Ascending aorta (tissue), 2 donors: ENCODE measurements around the gene BBX. TPM values are rescaled to one million over a fixed set of nuclear protein-coding genes. Genes with fewer than 3 reads are reported as not detected.
A peak's percentile ranks its signal among the peaks of the same experiment; 100 is the strongest.

Experiments used
- DNase-seq, 2 donors: peaks; one replicate each; pipeline ENCODE4 v3.0.0-alpha.2; 2019; ENCODE audit warnings: low spot score in 2 of 2
- H3K27ac ChIP-seq, 2 donors: fragments of 200-600 bp; sonication (generic); one replicate each; pipeline ENCODE4 v1.5.1; 2016 to 2017; ENCODE audit warnings: mild to moderate bottlenecking in 1 of 2
- H3K27me3 ChIP-seq: fragments of 200-600 bp; sonication (generic); one replicate; pipeline ENCODE4 v1.5.1; 2017
- H3K36me3 ChIP-seq, 2 donors: fragments of 200-600 bp; sonication (generic); one replicate each; pipeline ENCODE4 v1.5.1; 2016
- H3K4me1 ChIP-seq, 2 donors: fragments of 200-600 bp; sonication (generic); one replicate each; pipeline ENCODE4 v1.5.1; 2016 to 2017; ENCODE audit warnings: mild to moderate bottlenecking in 1 of 2
- H3K4me3 ChIP-seq, 2 donors: fragments of 200-600 bp; sonication (generic); one replicate each; pipeline ENCODE4 v1.5.1; 2016 to 2017; ENCODE audit warnings: mild to moderate bottlenecking in 1 of 2
- H3K9me3 ChIP-seq, 2 donors: fragments of 200-600 bp; sonication (generic); one replicate each; pipeline ENCODE4 v1.5.1; 2016
- CTCF ChIP-seq, 3 experiments: fragments of 200-600 bp in 2 of 3; fragments of 450-650 bp in 1 of 3; sonication (generic) in 2 of 3; IDR thresholded peaks; one replicate each; pipeline ENCODE4 v1.5.1; 2016 to 2019; ENCODE audit warnings: antibody characterized with exemption in 3 of 3, mild to moderate bottlenecking in 1 of 3, moderate library complexity in 1 of 3
- intact Hi-C: fragments of 100-400 bp; cut with DNase I; formaldehyde crosslinking; loops from one replicate; pipeline ENCODE4 v1.15.1; 2023
- total RNA-seq: library from RNA; depleted of rRNA; stranded (reverse); fragments of >200 nt; gene quantifications from one replicate; pipeline ENCODE4 v1.1.0, GENCODE V29; 2016

The BBX gene
- total RNA-seq, 1 donor from 2014 or later: 18.0 TPM

- no peak for TF ChIP-seq CTCF (IDR thresholded peaks at IDR 0.05)
- Histone ChIP-seq H3K27me3 (no peaks in the 10 kb centered on the region), H3K27ac (peak overlapping the region; percentile 81 to 90), H3K9me3 (no peaks in the 10 kb centered on the region), H3K36me3 (no peaks in the 10 kb centered on the region), H3K4me3 (peak overlapping the region; percentile 41 to 58), H3K4me1 (peaks cover 0 to 14% of the 10 kb centered on the region in 2 donors)
- intact Hi-C loops: no loop called here
- DNase-seq: no peak
Observed at GRCh38 chr3:107599772-107600145, 77.0 kb downstream of the BBX start.

GRCh38 chr3:107600780-107601179, 78.0 kb downstream of the BBX start:
- Histone ChIP-seq H3K36me3 (no peaks in the 10 kb centered on the region), H3K4me1 (peaks cover 0 to 18% of the 10 kb centered on the region in 2 donors), H3K4me3 (no peak overlapping the region), H3K27me3 (no peaks in the 10 kb centered on the region), H3K9me3 (no peaks in the 10 kb centered on the region), H3K27ac (no peak overlapping the region)
- no peak for DNase-seq
- intact Hi-C loops: no loop called here
- no peak for TF ChIP-seq CTCF (IDR thresholded peaks at IDR 0.05)

GRCh38 chr3:107604057-107604822, 81.5 kb downstream of the BBX start:
- Histone ChIP-seq H3K27ac (no peak overlapping the region), H3K36me3 (no peaks in the 10 kb centered on the region), H3K4me1 (peaks cover 0 to 15% of the 10 kb centered on the region in 2 donors), H3K27me3 (no peaks in the 10 kb centered on the region), H3K4me3 (no peak overlapping the region), H3K9me3 (peaks cover 0 to 9% of the 10 kb centered on the region in 2 donors)
- intact Hi-C loops: no loop called here
- no peak for DNase-seq
- no peak for TF ChIP-seq CTCF (IDR thresholded peaks at IDR 0.05)

GRCh38 chr3:107611775-107612469, 89.2 kb downstream of the BBX start:
- H3K4me1 ChIP-seq: no peaks in the 10 kb centered on the region
- no peak for TF ChIP-seq CTCF (IDR thresholded peaks at IDR 0.05)
- no peaks in the 10 kb centered on the region for H3K27me3 ChIP-seq
- intact Hi-C loops: no loop called here
- H3K27ac ChIP-seq: no peak overlapping the region
- DNase-seq: no peak
- H3K9me3 ChIP-seq: peaks cover 0 to 41% of the 10 kb centered on the region in 2 donors
- H3K4me3 ChIP-seq: no peak overlapping the region
- H3K36me3 ChIP-seq: no peaks in the 10 kb centered on the region

GRCh38 chr3:107612664-107613084, 89.9 kb downstream of the BBX start:
- H3K9me3 ChIP-seq: peaks cover 0 to 37% of the 10 kb centered on the region in 2 donors

More at GRCh38 chr3:107612664-107613084, 89.9 kb downstream of the BBX start:
- Histone ChIP-seq H3K4me1 (no peaks in the 10 kb centered on the region), H3K27me3 (no peaks in the 10 kb centered on the region), H3K4me3 (no peak overlapping the region), H3K36me3 (no peaks in the 10 kb centered on the region), H3K27ac (no peak overlapping the region)
- intact Hi-C loops: no loop called here
- DNase-seq: no peak
- no peak for TF ChIP-seq CTCF (IDR thresholded peaks at IDR 0.05)
